ENCODE data around the gene OAS2. TPM values are rescaled to one million over a fixed set of nuclear protein-coding genes. Genes with fewer than 3 reads are reported as not detected.

OAS2 gene
- total RNA-seq, 4 donors from 2014 or later = 8.3 to 35.6 (median 10.9) TPM

DNA sequence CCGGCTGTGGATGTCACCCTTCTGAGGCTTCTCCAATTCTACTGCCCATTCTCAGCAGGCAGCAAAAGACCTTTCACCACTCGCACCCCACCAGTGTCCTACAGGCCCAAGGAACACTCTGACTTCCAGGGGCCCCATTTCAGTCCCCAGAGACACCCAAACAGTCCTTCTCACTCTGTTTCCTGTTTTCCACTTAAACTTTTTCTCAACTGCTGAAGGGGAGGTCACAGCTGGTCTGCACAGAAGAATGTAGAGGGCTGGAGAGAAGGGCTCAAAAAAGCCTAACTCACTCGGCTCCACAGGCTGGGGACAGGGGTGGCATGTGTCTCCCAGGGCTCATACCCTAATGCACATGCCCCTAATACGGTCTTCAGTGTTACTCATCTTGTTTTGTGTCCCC is 74.0 kb downstream of the OAS2 start:
- Histone ChIP-seq H3K4me3 (no peak overlapping the region), H3K9me3 (no peaks in the 10 kb centered on the region), H3K27ac (no peak overlapping the region), H3K27me3 (peaks cover 5 to 83% (median 8%) of the 10 kb centered on the region in 4 donors), H3K36me3 (no peaks in the 10 kb centered on the region), H3K4me1 (peaks cover 7 to 21% (median 7%) of the 10 kb centered on the region in 3 donors)
- TF ChIP-seq, protein P1, sequence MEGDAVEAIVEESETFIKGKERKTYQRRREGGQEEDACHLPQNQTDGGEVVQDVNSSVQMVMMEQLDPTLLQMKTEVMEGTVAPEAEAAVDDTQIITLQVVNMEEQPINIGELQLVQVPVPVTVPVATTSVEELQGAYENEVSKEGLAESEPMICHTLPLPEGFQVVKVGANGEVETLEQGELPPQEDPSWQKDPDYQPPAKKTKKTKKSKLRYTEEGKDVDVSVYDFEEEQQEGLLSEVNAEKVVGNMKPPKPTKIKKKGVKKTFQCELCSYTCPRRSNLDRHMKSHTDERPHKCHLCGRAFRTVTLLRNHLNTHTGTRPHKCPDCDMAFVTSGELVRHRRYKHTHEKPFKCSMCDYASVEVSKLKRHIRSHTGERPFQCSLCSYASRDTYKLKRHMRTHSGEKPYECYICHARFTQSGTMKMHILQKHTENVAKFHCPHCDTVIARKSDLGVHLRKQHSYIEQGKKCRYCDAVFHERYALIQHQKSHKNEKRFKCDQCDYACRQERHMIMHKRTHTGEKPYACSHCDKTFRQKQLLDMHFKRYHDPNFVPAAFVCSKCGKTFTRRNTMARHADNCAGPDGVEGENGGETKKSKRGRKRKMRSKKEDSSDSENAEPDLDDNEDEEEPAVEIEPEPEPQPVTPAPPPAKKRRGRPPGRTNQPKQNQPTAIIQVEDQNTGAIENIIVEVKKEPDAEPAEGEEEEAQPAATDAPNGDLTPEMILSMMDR (IDR thresholded peaks at IDR 0.05) = no peak
- TF ChIP-seq POLR2A (IDR thresholded peaks at IDR 0.05) = no peak
- no peak for DNase-seq
- intact Hi-C loops (cut with DNase I) = loop anchor here (5.0 kb wide), 2 partner anchors 40 to 110 kb away; no protein-coding TSS in a partner anchor
- WGBS, 2 donors = 50% methylated on average over 3 to 4 of the region's 4 CpGs

DNA sequence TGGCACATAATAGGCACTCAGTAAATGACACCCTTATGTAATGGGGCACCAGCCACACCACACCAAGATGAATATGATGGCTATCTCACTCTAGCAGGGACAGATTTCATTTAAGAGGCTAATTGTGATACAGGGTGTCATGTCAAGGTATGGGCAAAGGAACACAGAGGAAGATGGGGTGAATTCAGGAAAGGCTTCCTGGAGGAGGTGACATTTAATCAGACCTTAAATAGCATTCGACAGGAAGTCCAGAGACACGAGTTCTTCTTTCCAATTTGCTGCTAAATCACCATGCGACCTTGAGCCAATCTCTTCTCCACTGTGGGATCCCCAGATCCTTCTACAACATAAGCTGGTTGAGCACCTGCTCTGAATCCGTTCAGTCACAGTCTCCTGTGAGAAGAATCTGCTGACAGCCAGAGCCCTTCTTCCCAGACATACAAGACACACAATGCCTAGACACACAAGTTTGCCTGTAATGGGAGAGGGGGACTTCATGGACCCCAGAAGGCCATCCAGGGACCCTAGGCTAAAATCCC is 76.7 kb downstream of the OAS2 start:
- WGBS, 2 donors = 42 to 61% methylated on average over 4 of the region's 4 CpGs
- no peaks in the 10 kb centered on the region for H3K9me3 ChIP-seq
- H3K27me3 ChIP-seq = peaks cover 5 to 85% (median 10%) of the 10 kb centered on the region in 4 donors

DNA sequence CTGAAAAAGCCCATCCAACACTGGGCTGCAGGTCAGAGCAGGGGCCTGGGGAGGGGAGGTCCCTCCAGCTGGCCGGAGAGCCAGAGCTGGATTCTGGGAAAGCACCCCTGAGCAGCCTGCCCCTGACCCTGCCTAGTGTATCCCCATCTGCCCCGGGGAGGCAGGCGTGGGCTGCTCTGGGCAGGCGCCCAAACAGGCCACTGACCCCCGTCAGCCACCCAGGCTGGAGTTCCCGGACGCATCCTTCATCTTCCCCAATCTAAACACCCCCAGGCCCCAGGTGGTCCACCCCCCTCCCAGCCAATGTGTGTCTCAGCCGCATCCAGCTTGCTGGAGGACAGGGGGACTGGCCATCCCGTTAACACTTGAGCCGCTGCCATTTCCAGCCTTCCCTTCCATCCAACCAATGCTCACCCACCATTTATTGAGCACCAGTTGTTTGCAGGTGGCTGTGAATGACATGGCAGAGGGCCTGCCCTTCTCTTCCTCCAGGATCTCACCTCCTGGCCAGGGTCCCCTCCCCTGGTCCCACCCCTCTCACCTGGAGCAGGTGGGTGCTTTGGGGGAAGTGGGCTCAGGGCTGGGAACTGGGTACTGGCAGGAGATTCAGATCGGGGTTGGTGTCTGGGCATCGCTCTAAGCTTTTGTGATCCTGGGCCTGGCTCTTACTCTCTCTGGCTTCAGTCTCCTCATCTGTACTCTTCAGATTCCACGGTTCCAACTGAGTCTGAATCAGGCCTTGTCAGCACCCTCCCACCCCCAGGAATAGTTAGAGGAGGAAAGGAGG is 77.5 kb downstream of the OAS2 start:
- H3K4me1 ChIP-seq = peaks cover 7 to 25% (median 8%) of the 10 kb centered on the region in 3 donors
- no peaks in the 10 kb centered on the region for H3K9me3 ChIP-seq
- no peak overlapping the region for H3K27ac ChIP-seq
- DNase-seq = no peak
- TF ChIP-seq, protein P1 (IDR thresholded peaks at IDR 0.05) = no peak
- TF ChIP-seq POLR2A (IDR thresholded peaks at IDR 0.05) = no peak
- H3K36me3 ChIP-seq = no peaks in the 10 kb centered on the region
- peak overlapping the region in 2 of 4 donors; percentile 49 to 71 for H3K4me3 ChIP-seq
- 52 to 56% methylated on average over 6 to 12 of the region's 13 CpGs for WGBS, 2 donors
- intact Hi-C loops (cut with DNase I) = no loop called here
- H3K27me3 ChIP-seq = peaks cover 5 to 85% (median 10%) of the 10 kb centered on the region in 4 donors

More for the DNA sequence above, 76.7 kb downstream of the OAS2 start:
- H3K4me3 ChIP-seq = no peak overlapping the region
- intact Hi-C loops (cut with DNase I) = loop anchor here (5.0 kb wide), 2 partner anchors 37 to 107 kb away; no protein-coding TSS in a partner anchor
- H3K4me1 ChIP-seq = peaks cover 7 to 25% (median 8%) of the 10 kb centered on the region in 3 donors
- no peaks in the 10 kb centered on the region for H3K36me3 ChIP-seq
- TF ChIP-seq, protein P1 (IDR thresholded peaks at IDR 0.05) = no peak
- no peak for TF ChIP-seq POLR2A (IDR thresholded peaks at IDR 0.05)
- H3K27ac ChIP-seq = no peak overlapping the region
- DNase-seq = no peak

DNA sequence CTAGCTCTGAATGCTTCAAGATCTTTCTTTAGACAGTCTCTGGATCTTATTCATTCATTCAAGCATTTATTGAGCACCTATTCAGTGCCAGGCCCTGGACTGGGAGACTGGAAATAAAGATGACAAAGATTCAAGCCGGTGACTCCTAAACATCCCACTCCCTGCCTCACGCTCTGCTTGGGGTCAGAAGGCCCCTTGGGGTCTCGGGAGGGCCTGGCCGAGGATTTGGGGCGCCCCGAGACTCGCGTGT is 78.0 kb downstream of the OAS2 start:
- intact Hi-C loops (cut with DNase I) = no loop called here
- Histone ChIP-seq H3K36me3 (no peaks in the 10 kb centered on the region), H3K27me3 (peaks cover 5 to 85% (median 10%) of the 10 kb centered on the region in 4 donors), H3K4me1 (peaks cover 7 to 25% (median 8%) of the 10 kb centered on the region in 3 donors), H3K4me3 (peak overlapping the region; percentile 34 to 71 (median 42)), H3K27ac (no peak overlapping the region), H3K9me3 (no peaks in the 10 kb centered on the region)
- DNase-seq = no peak
- WGBS, 2 donors = 20% methylated on average over 1 of the region's 8 CpGs; no CpG with 5 or more reads in 1 of the 2 donors
- TF ChIP-seq POLR2A (IDR thresholded peaks at IDR 0.05) = no peak
- TF ChIP-seq, protein P1 (IDR thresholded peaks at IDR 0.05) = no peak
